HG03457 (cell line): ENCODE measurements around the gene PLA2G6.
"Not testable (repeated sequence)": the region's sequence is repeated elsewhere in the genome, so short reads cannot be mapped to it uniquely, and the experiment has no call there.

Experiments used
- ATAC-seq: cut with Tn5 transposase; IDR thresholded peaks from one replicate; pipeline ENCODE4 v1.9.1; 2021; ENCODE audit warnings: moderate number of reproducible peaks; ENCODE audit not compliant: unreplicated experiment

PLA2G6 gene

GRCh38 chr22:38135133-38135706 lies 46.4 kb downstream of the PLA2G6 start:
- no peak for ATAC-seq

- no peak for ATAC-seq
Observed at GRCh38 chr22:38133331-38133730, 48.3 kb downstream of the PLA2G6 start.

- ATAC-seq, result no peak
Observed at GRCh38 chr22:38132794-38133193, 48.8 kb downstream of the PLA2G6 start.

- ATAC-seq, result no peak
Observed at GRCh38 chr22:38132136-38132535, 49.5 kb downstream of the PLA2G6 start.

- ATAC-seq, result no peak
Observed at GRCh38 chr22:38131399-38131798, 50.2 kb downstream of the PLA2G6 start.

- ATAC-seq, result no peak
Observed at GRCh38 chr22:38129856-38130255, 51.8 kb downstream of the PLA2G6 start.

- ATAC-seq, result no peak
Observed at GRCh38 chr22:38129021-38129420, 52.6 kb downstream of the PLA2G6 start.

GRCh38 chr22:38127869-38128268 lies 53.8 kb downstream of the PLA2G6 start:
- ATAC-seq, result no peak

GRCh38 chr22:38126928-38127668 lies 54.5 kb downstream of the PLA2G6 start:
- no peak for ATAC-seq

GRCh38 chr22:38125751-38126201 lies 55.9 kb downstream of the PLA2G6 start:
- no peak for ATAC-seq

- no peak for ATAC-seq
Observed at GRCh38 chr22:38125038-38125610, 56.5 kb downstream of the PLA2G6 start.

- ATAC-seq, result no peak
Observed at GRCh38 chr22:38124236-38124974, 57.2 kb downstream of the PLA2G6 start.

- no peak for ATAC-seq
Observed at GRCh38 chr22:38122616-38123015, 59.0 kb downstream of the PLA2G6 start.

- no peak for ATAC-seq
Observed at GRCh38 chr22:38120359-38121110, 61.1 kb downstream of the PLA2G6 start.

GRCh38 chr22:38118747-38119146 lies 62.9 kb downstream of the PLA2G6 start:
- not testable (repeated sequence) for ATAC-seq

GRCh38 chr22:38118182-38118581 lies 63.4 kb downstream of the PLA2G6 start:
- ATAC-seq, result no peak

GRCh38 chr22:38117556-38117955 lies 64.1 kb downstream of the PLA2G6 start:
- ATAC-seq, result not testable (repeated sequence)

- no peak for ATAC-seq
Observed at GRCh38 chr22:38115423-38116205, 66.0 kb downstream of the PLA2G6 start.

GRCh38 chr22:38114484-38115398 lies 66.9 kb downstream of the PLA2G6 start:
- ATAC-seq, result no peak
